ENCODE data around the gene KLHL36. TPM values are rescaled to one million over a fixed set of nuclear protein-coding genes. Genes with fewer than 3 reads are reported as not detected.

The KLHL36 gene
- total RNA-seq, 1 experiment from 2014 or later, result 56.1 TPM

GRCh38 chr16:84675423-84675822 lies 27.1 kb downstream of the KLHL36 start:
- Mint-ChIP-seq H3K27me3 (ENCODE audit: low read depth) (no peaks in the 10 kb centered on the region), H3K27ac (no peak overlapping the region; the same call in 1 of the 2 replicates), H3K36me3 (no peaks in the 10 kb centered on the region), H3K9me3 (no peaks in the 10 kb centered on the region), H3K4me3 (no peak overlapping the region), H3K4me1 (peaks cover 29% of the 10 kb centered on the region)
- TF ChIP-seq PRRX2 (CRISPR knock-in tag; IDR thresholded peaks at IDR 0.05) (no peak), ERG (CRISPR knock-in tag; IDR thresholded peaks at IDR 0.05) (no peak), ESRRA (CRISPR knock-in tag; IDR thresholded peaks at IDR 0.05; ENCODE audit: borderline replicate concordance) (no peak), GRHL2 (CRISPR knock-in tag; IDR thresholded peaks at IDR 0.05; ENCODE audit: insufficient replicate concordance, severe bottlenecking) (no peak), ETV6 (CRISPR knock-in tag; IDR thresholded peaks at IDR 0.05) (no peak), AR (CRISPR knock-in tag; IDR thresholded peaks at IDR 0.05) (no peak), ZNF532 (CRISPR knock-in tag; IDR thresholded peaks at IDR 0.05; ENCODE audit: borderline replicate concordance) (no peak), RORB (CRISPR knock-in tag; IDR thresholded peaks at IDR 0.05) (no peak), ZNF396 (CRISPR knock-in tag; IDR thresholded peaks at IDR 0.05; ENCODE audit: borderline replicate concordance) (no peak), SP1 (CRISPR knock-in tag; conservative IDR thresholded peaks at IDR 0.05) (no peak), MYBL2 (CRISPR knock-in tag; IDR thresholded peaks at IDR 0.05) (no peak), IRF1 (CRISPR knock-in tag; IDR thresholded peaks at IDR 0.05) (no peak), NR3C1 (CRISPR knock-in tag; conservative IDR thresholded peaks at IDR 0.05; ENCODE audit: low read depth) (no peak), ZBTB21 (CRISPR knock-in tag; IDR thresholded peaks at IDR 0.05; ENCODE audit: borderline replicate concordance) (no peak)
- TF ChIP-seq, protein P1, sequence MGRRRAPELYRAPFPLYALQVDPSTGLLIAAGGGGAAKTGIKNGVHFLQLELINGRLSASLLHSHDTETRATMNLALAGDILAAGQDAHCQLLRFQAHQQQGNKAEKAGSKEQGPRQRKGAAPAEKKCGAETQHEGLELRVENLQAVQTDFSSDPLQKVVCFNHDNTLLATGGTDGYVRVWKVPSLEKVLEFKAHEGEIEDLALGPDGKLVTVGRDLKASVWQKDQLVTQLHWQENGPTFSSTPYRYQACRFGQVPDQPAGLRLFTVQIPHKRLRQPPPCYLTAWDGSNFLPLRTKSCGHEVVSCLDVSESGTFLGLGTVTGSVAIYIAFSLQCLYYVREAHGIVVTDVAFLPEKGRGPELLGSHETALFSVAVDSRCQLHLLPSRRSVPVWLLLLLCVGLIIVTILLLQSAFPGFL (CRISPR knock-in tag; IDR thresholded peaks at IDR 0.05; ENCODE audit: borderline replicate concordance), result no peak
- DNase-seq (ENCODE audit: low spot score) (no peak), ATAC-seq (no peak)
- ChIA-PET POLR2A (no interaction called here), CTCF (no interaction called here)

- DNase-seq (ENCODE audit: low spot score), result no peak
- Mint-ChIP-seq H3K27ac (no peak overlapping the region), H3K36me3 (no peaks in the 10 kb centered on the region), H3K27me3 (ENCODE audit: low read depth) (no peaks in the 10 kb centered on the region), H3K9me3 (no peaks in the 10 kb centered on the region), H3K4me3 (no peak overlapping the region), H3K4me1 (peaks cover 29% of the 10 kb centered on the region)
- POLR2A ChIA-PET, result no interaction called here
- ATAC-seq, result no peak
- CTCF ChIA-PET, result interaction anchor here (1.0 kb wide), 1 partner anchor 9 kb away, joined by 3 read pairs; no protein-coding TSS in a partner anchor
- TF ChIP-seq MAX (CRISPR knock-in tag; IDR thresholded peaks at IDR 0.05) (no peak), SOX15 (CRISPR knock-in tag; IDR thresholded peaks at IDR 0.05) (no peak), ZNF317 (CRISPR knock-in tag; IDR thresholded peaks at IDR 0.05; ENCODE audit: borderline replicate concordance, low read depth) (no peak)
- TF ChIP-seq, protein P2, sequence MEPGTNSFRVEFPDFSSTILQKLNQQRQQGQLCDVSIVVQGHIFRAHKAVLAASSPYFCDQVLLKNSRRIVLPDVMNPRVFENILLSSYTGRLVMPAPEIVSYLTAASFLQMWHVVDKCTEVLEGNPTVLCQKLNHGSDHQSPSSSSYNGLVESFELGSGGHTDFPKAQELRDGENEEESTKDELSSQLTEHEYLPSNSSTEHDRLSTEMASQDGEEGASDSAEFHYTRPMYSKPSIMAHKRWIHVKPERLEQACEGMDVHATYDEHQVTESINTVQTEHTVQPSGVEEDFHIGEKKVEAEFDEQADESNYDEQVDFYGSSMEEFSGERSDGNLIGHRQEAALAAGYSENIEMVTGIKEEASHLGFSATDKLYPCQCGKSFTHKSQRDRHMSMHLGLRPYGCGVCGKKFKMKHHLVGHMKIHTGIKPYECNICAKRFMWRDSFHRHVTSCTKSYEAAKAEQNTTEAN (CRISPR knock-in tag; IDR thresholded peaks at IDR 0.05), result no peak
Measured at GRCh38 chr16:84675884-84676283, 27.6 kb downstream of the KLHL36 start.
